GM18502 (cell line): ENCODE results near the gene TIMM10.
A peak's percentile ranks its signal among the peaks of the same experiment; 100 is the strongest.

ENCODE experiments used
- ATAC-seq: cut with Tn5 transposase; IDR thresholded peaks from one replicate; pipeline ENCODE4 v1.9.1; 2021; ENCODE audit warnings: mild to moderate bottlenecking; ENCODE audit not compliant: unreplicated experiment, poor library complexity

The TIMM10 gene, protein sequence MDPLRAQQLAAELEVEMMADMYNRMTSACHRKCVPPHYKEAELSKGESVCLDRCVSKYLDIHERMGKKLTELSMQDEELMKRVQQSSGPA

DNA sequence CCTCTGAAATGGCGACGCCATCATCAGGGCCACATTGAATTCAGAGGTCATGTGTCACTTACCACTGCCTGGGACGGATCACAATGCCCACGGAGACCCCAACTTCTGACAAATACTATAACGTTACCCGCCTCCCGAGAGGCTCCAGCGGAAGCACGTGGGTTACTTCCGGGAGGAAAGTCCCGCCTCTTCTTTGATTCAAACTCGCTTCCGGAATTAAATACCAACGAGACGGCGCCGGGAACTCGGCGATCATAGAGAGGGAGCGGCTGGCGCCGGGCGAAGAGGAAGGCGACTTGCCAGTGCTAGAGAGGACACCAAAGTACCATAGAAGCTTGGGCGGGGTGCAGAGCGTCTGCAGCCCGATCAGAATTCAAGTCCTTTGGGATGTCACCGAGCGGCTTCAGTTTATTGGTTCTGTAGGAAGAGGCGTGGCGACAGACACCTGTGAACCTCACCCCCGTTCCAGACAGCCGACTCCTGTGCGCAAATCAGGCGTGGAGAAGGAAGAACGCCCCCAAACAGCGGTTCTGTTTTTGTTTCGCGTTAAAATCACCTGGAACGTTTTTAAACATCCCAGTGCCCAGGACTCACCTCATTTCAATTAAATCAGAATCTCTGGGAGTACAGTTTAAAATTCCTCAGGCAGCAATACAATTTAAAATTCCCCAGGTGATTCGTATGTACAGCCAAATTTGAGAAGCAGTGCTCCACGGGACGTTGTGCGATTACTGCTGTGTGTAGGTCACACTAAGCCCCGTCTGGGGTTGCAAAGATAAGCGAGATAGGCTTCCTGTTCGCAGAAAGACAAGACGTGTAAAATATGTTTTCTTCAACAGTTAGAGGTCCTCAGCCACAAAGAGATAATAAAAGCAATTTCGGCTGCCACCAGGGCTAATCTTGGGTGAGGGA is at the start of gene TIMM10:
TSS of gene TIMM10 (minus strand) at position 159 of the 912 bp plus-strand sequence. CDS start 565 bp downstream, outside the sequence.
- peak; percentile 99 for ATAC-seq

DNA sequence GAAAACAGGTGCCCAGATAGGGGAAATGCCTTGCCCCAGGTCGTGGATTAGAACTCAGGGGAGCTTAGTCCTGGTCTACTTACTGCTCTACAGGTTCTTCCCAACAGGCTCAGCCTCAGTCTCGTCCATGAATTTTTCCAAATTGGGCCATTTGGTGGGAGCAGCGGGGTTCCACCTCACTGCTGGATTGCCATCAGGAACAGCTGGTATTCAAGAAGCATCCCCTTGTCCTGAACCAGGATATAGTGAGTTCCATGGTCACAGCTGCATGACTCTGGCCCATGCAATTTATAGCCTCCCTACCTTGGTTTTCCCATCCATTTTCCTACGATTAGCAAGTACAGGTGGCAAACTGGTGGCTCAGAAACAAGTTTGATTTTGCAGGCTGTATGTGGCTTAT is 43.5 kb upstream of the TIMM10 start:
- no peak for ATAC-seq

DNA sequence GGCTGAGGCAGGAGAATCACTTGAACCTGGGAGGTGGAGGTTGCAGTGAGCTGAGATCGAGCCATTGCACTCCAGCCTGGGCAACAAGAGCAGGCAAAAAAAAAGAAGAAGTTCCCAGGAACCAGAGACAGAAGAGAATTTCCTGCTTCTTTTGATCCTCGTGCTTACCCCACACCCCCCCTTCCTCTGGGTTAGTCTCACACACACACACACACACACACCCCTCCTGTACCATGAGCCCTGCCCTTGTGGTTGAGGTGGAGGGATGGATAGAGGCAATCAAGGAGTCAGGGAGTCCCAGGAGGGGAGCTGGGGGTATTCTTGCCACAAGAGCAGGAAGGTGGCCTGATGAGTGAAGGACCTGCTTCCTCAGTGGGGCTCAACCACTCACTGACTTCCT is 41.1 kb upstream of the TIMM10 start:
- no peak for ATAC-seq

DNA sequence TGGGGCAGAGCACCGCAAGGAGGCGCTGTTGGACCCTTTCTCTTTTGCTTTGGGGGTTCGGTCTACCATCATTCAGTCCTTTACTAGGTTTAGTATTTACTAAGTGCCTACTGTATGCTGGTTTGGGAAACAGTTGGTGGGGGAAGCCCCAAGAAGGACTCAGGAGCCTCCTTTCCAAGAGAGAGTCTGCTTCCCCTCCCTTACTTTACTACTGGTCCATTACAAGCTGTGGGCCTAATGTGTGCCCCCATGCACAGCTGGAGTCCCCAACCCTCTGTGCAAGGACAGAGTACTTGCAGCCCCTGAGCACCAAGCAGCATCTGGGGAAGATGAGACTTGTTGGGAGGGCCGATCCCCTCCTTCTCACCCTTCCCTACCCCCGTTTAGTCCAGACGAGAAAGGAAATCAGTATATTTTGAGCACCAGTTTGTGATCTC is 37.8 kb upstream of the TIMM10 start:
- peak; percentile 16 for ATAC-seq

DNA sequence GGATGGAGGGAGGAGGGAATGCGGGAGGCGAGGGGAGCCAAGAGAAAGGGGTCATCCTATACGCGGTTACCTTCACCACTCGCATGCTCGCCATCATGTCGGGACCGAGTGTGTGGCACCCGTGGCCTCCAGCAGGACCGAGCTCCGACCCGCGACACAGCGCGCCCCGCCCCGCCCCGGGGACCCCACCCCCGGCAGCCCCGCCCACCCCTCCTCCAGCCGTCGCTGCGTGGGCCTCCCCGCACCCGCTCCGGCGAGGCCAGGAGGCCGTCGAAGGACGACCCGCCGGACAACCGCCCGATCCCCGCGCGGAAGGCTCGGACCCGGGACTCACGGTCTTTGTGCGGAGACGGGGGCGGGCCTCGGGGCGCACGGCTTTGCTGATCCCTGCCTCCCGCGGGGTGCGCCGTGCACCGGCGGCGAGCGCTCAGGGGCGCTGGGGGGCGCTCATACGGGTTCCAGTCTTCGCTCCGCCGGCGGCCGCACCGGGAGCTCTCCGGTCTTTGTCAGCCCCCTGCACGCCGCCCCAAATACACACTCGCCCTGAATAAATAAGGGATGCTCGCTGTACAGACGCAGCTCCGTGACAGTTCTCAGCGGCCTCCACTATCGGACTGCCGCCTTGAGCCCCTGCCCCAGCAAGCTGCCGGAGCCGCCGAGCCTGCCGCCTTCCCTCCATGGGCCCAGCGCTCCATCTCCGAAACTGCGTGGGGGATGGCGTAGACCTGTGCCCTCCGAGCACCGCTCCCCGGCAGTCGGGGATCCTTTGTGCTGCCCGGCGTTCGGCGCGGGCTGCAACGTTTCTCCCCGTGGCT is 37.2 kb upstream of the TIMM10 start, which contains the start of gene UBE2L6:
TSS of gene UBE2L6 (minus strand) at position 158 of the 815 bp plus-strand sequence. CDS start at position 97, 61 bp downstream.
- ATAC-seq: peak; percentile 68

DNA sequence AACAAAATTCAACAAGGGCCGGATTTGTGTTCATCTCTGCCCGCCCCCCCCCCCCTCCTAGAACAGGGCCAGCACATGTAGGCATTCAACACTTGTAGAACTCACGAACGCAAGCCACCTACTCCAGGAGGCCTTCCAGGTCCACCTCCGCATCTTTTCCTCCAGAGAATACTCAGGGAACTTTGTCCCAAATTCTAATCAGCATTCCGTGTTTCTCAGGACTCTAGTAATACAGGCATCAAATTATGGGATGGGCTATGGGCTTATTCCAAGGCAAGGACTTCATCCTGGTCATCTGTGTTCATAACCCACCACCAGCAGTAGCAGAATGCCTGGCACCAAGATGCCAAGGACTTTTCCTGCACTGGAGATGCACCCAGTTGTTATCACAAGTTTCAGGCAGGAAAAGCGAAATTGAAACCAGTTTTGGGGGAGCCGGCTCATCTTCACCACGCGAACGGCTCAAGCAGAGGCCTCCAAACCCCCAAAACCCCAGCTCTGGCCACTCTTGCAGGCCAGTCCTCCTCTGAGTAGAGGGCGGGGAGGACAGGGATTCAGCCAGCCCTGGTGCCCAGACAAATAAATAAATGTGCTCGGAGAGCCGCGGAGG is 36.5 kb upstream of the TIMM10 start:
- peak; percentile 4 for ATAC-seq

DNA sequence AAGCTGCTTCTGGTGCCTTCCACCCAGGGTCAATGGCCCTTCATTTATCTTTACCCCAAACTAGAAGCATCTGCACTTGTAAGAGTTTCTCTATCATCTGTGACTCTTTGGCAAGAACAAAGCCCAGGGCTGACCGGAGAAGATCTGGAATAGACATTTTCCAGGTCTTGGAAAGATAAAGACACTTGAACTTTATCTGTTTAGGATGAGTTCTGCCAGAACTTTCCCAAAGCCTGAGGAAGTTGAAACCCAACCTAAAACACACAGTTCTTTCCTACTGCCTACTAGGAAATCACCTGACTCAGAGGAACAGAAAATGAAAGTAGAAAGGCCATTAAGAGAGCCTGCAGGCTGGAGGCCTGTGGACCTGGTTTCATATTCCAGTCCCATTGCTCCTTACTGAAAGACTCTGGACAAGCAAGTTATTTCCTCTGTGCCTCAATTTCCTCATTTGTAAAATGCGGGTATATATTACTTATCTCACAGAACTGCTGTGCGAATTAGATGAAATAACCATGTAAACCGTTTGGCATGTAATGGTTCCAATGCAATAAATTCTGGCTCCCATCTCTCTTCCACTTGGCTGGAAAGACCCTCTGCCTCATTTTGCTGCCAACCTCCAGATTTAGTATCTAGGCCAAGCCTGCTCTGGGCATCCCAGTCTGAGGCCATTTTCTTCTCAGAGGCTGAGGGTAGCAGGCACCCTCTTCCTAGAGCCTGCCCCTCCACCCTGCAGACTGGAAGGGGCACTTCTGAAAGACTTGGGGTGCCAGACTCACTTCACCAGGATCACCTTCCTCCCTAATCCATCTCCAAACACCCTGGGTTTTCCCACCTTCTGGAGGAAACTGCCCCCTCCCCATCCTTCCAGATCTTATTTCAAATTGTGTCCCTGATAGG is 35.7 kb upstream of the TIMM10 start:
- peak; percentile 67 for ATAC-seq

DNA sequence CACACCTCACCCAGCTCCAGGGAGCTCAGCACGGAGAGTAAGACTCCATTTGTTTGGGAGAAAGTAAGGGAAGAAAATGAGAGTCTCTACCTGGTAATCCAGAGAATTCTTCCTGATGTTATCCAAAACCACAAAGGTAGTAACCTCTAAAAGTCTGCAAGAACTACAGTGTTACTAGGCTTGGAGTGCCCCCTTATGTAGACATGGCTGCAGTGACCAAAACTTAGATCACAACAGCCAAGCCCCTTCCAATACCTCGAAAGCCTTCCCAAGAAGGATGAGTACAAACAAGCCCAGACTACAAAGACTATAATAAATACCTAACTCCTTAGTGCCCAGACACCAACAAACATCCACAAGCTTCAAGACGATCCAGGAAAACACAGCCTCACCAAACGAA is 32.0 kb upstream of the TIMM10 start:
- no peak for ATAC-seq

DNA sequence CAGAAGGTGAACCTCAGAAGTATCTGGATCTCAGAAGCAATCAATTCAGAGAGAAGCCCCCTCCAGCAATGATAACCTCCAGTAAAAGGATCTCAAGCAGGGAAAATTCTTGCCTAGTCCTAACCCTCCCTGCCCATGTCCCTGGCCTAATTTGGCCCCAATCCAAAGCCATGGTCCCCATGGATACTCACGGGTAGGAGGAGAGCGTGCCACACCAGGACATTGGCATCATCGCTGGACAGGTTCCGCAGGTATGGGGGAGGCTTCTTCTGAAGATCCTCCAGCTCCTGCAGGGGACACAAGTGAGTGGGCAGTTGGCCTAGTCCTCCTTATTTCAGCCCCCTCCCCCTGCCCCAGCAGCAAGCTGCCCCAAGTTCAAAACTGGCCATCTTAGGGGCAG is 29.6 kb upstream of the TIMM10 start:
- no peak for ATAC-seq

DNA sequence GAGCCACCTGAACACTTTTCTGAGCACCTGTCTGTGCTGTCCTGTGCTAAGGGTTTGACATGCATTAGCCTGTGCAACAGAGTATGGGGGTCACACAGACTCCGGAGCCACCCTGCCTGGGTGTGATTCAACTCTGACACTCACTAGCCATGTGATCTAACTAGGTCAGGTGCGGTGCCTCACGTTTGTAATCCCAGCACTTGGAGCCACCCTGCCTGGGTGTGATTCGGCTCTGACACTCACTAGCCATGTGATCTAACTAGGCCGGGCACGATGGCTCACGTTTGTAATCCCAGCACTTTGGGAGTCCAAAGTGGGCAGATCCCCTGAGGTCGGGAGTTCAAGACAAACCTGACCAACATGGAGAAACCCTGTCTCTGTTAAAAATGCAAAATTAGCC is 25.5 kb upstream of the TIMM10 start:
- ATAC-seq: no peak

DNA sequence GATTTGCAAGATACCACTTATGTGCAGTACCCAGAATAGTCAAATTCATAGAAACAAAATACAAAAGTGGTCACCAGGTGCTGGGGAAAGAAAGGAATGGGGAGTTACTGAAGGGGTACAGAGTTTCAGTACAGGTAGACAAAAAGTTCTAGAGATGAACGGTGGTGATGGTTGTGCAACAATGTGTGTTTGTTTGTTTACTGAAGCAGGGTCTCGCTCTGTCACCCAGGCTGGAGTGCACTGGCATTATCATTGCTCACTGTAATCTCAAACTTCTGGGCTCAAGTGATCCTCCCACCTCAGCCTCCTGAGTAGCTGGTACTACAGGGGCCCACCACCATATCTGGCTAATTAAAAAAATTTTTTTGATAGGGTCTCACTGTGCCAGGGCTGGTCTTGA is 24.8 kb upstream of the TIMM10 start:
- ATAC-seq: no peak

DNA sequence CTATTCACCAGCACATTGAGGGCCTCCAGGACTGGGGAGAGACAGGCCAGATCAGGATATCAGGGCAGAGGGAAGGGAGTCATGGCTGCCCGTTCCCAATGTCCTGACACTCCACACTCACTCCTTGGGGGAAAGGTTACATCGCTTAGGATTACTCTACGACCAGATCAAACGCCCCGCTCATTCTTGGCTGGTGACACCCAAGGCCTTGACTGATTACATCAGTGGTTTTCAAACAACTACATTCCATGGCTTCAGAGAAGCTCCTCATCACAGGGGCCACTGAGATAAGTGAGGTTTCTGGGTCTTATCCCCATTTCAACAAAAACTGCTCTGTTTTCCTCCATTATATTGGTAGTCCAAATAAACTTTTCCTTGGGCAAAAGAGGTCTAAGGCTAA is 21.9 kb upstream of the TIMM10 start:
- no peak for ATAC-seq

DNA sequence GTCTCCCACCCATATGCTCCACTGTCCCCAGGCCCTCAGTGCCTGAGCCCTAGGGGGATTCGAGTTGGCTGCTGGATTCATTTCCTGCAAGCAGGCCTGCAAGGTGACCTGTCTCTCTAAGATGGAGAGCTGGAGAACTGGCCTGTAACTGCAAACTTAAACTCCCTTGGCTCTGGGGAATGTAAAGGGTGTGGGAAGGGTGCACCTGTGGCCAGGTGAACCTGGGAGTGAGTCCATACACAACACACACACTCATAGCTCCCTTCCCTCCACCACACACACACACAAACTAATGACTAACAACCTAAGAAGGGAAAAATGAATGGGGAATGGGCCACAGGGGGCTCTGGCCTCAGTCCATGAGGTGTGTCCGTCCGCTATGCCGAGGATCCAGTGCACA is 21.4 kb upstream of the TIMM10 start:
- ATAC-seq: no peak

DNA sequence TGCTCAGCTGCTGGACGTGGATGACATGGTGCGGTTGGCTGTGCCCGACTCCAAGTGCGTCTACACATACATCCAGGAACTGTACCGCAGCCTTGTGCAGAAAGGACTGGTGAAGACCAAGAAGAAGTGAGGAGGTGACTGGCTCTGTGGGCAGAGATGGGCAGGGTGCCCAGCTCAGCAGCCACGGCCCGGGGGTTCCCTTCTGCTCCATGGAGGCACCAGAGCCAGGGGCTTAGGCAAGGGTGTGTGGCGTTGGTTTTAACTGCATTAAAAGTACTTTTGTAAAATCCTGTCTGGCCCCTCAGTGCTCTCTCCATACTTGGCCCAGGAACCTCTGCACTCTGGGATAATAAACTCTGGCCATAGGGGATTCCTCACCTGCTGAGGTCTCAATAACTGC is 19.4 kb upstream of the TIMM10 start:
- no peak for ATAC-seq

DNA sequence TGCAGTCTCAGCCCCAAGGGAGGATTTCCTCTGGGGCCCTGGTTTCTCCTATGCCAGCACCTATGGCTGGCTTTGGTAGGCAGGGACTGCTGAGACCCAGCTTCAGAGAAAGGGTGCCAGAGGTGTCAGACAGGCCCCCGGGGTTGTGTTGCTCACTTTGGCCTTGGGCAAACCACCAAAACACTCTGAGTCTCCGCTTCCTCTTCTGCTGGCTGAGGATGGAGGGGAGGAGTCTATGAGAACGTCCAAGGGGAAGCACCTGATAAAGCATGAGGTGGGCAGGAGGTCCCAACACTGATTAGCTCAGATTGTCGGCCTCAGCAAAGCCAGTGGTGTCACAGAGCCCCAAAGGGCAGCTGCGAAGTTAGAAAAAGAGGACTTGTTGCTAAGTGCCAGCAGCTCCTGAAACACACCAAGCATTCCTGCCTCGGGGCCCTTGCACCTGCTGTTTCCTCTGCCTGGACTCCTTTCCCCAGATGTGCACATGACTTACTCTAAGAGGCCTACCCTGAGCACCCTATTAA is 17.4 kb upstream of the TIMM10 start:
- ATAC-seq: peak; percentile 93

DNA sequence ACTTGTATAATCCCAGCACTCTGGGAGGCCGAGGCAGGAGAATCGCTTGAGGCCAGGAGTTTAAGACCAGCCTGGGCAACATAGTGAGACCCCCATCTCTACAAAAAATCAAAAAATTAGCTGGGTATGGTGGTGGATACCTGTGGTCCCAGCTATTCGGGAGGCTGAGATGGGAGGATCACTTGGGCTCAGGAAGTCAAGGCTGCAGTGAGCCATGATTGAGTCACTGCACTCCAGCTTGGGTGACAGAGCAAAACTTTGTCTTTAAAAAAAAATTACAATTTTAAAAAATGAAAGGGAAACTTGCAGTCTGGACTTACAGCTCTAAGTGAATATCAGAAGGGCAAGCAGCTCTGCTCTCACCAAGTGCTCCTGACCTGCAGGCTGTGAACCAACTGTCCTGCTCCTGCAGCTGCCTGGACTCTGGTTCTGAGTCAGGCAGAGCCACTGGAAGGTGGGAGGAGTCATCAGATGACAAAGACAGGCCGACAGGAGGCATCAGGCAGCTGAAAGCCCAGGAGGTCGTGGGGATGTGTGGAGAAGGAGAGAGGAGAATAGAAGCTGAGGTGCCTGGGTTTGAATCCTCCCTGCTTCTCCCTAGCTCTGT is 16.4 kb upstream of the TIMM10 start:
- peak; percentile 66 for ATAC-seq

DNA sequence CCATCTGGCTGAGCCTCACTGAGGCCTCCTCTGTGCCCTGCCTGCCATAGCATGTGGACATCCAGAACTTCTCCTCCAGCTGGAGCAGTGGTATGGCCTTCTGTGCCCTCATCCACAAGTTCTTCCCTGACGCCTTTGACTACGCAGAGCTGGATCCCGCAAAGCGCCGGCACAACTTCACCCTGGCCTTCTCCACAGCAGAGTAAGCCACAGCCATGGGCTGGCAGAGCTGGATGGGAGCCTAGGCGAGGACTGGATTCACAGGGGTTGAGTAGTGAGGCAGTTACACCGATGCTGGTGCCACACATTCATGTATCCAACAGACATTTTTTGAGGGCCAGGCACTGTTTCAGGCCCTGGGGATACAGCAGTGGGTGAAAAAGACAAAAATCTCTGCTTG is 15.9 kb upstream of the TIMM10 start:
- no peak for ATAC-seq

DNA sequence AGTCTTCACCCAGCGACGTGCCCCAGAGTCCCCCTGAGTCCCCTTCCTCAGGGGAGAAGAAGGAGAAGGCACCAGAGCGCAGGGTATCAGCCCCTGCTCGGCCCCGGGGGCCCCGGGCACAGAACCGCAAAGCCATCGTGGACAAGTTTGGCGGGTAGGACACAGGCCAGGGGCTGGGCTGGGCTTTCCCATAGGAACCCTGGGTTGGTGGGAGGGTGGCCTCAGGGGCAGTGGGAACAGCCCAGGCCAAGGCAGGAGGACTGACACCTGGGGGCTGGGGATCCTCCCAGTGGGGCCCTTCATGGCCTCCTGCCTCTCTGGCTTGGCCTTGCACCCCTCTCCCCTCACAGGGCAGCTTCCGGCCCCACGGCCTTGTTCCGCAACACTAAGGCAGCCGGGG is 15.3 kb upstream of the TIMM10 start:
- ATAC-seq: no peak

DNA sequence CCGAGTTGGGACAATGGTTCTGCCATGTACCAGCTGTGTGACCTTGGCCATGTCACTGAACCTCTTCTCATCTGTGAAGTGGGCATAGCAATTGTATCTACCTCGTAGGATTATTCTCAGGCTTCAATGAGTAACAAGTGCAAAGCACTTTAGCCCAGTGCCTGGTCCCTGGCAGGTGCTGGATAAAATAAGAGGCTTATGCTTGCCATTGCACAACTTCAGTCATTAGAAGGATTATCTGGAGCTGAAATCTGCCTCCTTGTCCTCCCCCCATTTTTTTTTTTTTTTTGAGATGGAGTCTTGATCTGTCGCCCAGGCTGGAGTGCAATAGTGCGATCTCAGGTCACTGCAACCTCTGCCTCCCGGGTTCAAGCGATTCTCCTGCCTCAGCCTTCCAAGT is 14.0 kb upstream of the TIMM10 start:
- ATAC-seq: no peak
